Cardiac muscle cell (in vitro differentiated cells and primary cell): ENCODE data around the gene CEL. TPM values are rescaled to one million over a fixed set of nuclear protein-coding genes. Genes with fewer than 3 reads are reported as not detected.
A peak's percentile ranks its signal among the peaks of the same experiment; 100 is the strongest.
"Not testable (repeated sequence)": the region's sequence is repeated elsewhere in the genome, so short reads cannot be mapped to it uniquely, and the experiment has no call there.

Source experiments
- DNase-seq, 2 donors: peaks; one replicate each; pipeline versions ENCODE4 v3.0.0 to v3.0.0-alpha.2; 2010 to 2017; ENCODE audit warnings: low read depth in 1 of 2, low spot score in 1 of 2
- H3K27ac ChIP-seq: fragments of 200-600 bp; sonication (generic); 2 replicates; pipeline ENCODE4 v1.5.1; 2016
- H3K27me3 ChIP-seq: fragments of 200-600 bp; sonication (generic); 2 replicates; pipeline ENCODE4 v1.6.0; 2016; ENCODE audit warnings: control low read depth
- H3K36me3 ChIP-seq: fragments of 200-600 bp; sonication (generic); 2 replicates; pipeline ENCODE4 v1.5.1; 2016; ENCODE audit warnings: control low read depth
- H3K4me1 ChIP-seq: fragments of 200-600 bp; sonication (generic); 2 replicates; pipeline ENCODE4 v1.8.1; 2017; ENCODE audit warnings: low read depth, mild to moderate bottlenecking, mixed run types
- H3K4me3 ChIP-seq: fragments of 200-600 bp; sonication (generic); 2 replicates; pipeline ENCODE4 v1.5.1; 2016; ENCODE audit warnings: mild to moderate bottlenecking
- H3K9me3 ChIP-seq: fragments of 200-600 bp; sonication (generic); 2 replicates; pipeline ENCODE4 v1.5.1; 2017; ENCODE audit warnings: low read depth, mild to moderate bottlenecking, control low read depth
- CTCF ChIP-seq: IDR thresholded peaks from 2 replicates; pipeline ENCODE4 v1.5.1; 2012; ENCODE audit warnings: low read depth, mild to moderate bottlenecking, low read length
- polyA plus RNA-seq: library from polyadenylated mRNA; unstranded; fragments of >200 nt; fragmentation: Nextera tagmentation; extraction: Ambion mirVana; gene quantifications from 2 replicates; pipeline ENCODE4 v1.2.1, GENCODE V29; 2016
- total RNA-seq: library from RNA; depleted of rRNA; stranded (reverse); fragments of >200 nt; gene quantifications from 2 replicates; pipeline ENCODE4 v1.2.3, GENCODE V29; 2016

Gene CEL
- total and polyA plus RNA-seq, 2 experiments from 2014 or later = 0.73 to 1.1 TPM

GRCh38 chr9:133071484-133072150 is 9.8 kb downstream of the CEL start:
- H3K4me3 ChIP-seq = no peak overlapping the region
- no peaks in the 10 kb centered on the region for H3K27me3 ChIP-seq
- no peaks in the 10 kb centered on the region for H3K4me1 ChIP-seq
- H3K9me3 ChIP-seq = no peaks in the 10 kb centered on the region
- no peak for DNase-seq
- H3K36me3 ChIP-seq = no peaks in the 10 kb centered on the region
- TF ChIP-seq CTCF = no peak
- H3K27ac ChIP-seq = no peak overlapping the region

- DNase-seq, H3K4me3 ChIP-seq, H3K9me3 ChIP-seq, H3K36me3 ChIP-seq, H3K27me3 ChIP-seq, H3K27ac ChIP-seq, H3K4me1 ChIP-seq: not testable (repeated sequence)
These were observed 10.4 kb downstream of the CEL start for GRCh38 chr9:133072210-133072609.

- TF ChIP-seq CTCF = no peak
- Histone ChIP-seq H3K9me3 (no peaks in the 10 kb centered on the region), H3K4me1 (no peaks in the 10 kb centered on the region), H3K36me3 (no peaks in the 10 kb centered on the region), H3K27me3 (no peaks in the 10 kb centered on the region), H3K4me3 (no peak overlapping the region), H3K27ac (no peak overlapping the region)
- no peak for DNase-seq
These were observed 11.6 kb downstream of the CEL start for GRCh38 chr9:133073086-133074014.

GRCh38 chr9:133074111-133074651 is 12.4 kb downstream of the CEL start:
- Histone ChIP-seq H3K36me3 (no peaks in the 10 kb centered on the region), H3K9me3 (no peaks in the 10 kb centered on the region), H3K4me1 (no peaks in the 10 kb centered on the region), H3K27me3 (no peaks in the 10 kb centered on the region), H3K27ac (no peak overlapping the region), H3K4me3 (no peak overlapping the region)
- no peak for TF ChIP-seq CTCF
- DNase-seq = peak in 1 of 2 donors; percentile 39

GRCh38 chr9:133075925-133076630 is 14.3 kb downstream of the CEL start:
- Histone ChIP-seq H3K27ac (no peak overlapping the region), H3K4me3 (no peak overlapping the region), H3K9me3 (no peaks in the 10 kb centered on the region), H3K4me1 (no peaks in the 10 kb centered on the region), H3K36me3 (no peaks in the 10 kb centered on the region), H3K27me3 (no peaks in the 10 kb centered on the region)
- DNase-seq = peak in 1 of 2 donors; percentile 81
- no peak for TF ChIP-seq CTCF
